ENCODE results near the gene ICAM4.
A peak's percentile ranks its signal among the peaks of the same experiment; 100 is the strongest.
"Not testable (repeated sequence)": the region's sequence is repeated elsewhere in the genome, so short reads cannot be mapped to it uniquely, and the experiment has no call there.

The ICAM4 gene

DNA sequence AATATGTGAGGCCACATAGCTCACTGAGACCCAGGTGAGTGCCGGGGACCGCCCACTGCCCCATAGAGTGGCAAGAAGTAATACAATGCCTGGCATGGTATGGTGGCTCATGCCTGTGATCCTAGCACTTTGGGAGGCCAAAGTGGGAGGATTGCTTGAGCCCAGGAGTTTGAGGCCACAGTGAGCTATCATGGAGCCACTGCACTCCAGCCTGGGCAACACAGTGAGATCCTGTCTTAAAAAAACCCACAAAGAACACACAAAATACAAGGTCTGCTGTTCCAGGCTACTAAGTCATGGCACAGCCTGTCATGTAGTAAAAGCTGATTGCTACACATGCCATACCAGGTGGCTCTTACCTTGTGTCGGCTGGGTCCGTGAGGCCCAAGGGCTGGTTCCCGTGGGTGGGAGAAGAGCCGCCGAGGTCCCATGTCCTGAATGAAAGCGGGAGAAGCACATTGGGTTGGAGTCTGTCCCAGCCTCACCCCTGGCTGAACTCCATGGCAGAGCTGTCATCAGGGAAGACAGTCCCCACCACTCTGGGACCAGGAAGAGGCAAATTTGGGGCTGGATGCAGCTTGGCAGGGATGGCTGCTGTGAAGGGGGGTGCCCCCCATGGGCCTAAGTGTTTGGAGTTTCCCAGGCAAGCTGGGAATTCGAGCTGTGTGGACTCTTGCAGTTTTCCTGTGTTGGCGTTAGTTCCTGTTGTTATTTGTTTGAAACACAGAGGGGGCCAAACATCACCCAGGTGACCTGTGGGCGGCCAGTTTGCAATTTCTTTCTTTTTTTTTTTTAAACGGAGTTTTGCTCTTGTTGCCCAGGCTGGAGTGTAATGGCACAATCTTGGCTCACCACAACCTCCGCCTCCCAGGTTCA lies 32.3 kb downstream of the ICAM4 start:
- DNase-seq (ENCODE audit: low read depth in 2 of 2), result no peak

- no peak for DNase-seq (ENCODE audit: low read depth in 2 of 2)
These were observed 34.1 kb downstream of the ICAM4 start for GRCh38 chr19:10320602-10321416.

DNA sequence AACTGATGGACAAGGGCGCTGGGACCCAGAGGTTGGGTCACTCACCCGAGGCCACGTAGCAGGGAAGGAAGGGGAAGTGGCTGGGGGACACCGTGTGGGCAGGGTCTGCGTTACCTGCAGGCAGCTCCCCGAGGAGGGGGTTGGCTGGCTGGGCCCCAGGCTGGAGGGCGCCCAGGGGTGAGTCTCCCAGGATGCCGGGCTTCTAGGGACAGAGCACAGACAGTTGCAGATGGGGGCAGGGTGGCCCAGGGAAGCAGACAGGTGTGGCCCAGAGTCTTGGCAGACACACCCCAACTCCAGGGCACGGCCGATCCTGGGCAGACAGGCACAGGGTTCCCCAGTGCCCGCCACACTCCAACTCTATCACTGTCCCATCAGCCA lies 34.7 kb downstream of the ICAM4 start:
- no peak for DNase-seq (ENCODE audit: low read depth in 2 of 2)

GRCh38 chr19:10321874-10322835 lies 35.4 kb downstream of the ICAM4 start:
- no peak for DNase-seq (ENCODE audit: low read depth in 2 of 2)

GRCh38 chr19:10325732-10326131 lies 39.0 kb downstream of the ICAM4 start:
- no peak for DNase-seq (ENCODE audit: low read depth in 2 of 2)

DNA sequence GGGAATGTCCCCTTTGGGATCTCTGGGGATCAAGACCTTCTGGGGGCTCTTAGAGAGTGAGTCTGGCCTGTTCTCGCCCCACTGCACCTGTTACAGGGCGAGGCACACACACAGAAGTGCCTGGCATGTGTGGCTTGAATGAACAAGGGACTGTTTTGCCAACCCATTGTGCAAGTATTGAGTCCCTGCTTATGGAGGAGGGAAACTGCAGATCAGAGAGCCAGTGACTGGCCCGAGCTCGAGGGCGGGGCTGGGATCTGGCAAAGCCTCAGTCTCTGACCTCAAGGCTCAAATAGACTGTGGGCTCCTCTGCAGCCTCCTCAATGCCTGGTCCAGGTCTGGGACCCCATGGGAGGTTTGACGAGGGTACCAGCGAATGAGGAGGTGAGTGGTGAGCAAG lies 41.0 kb downstream of the ICAM4 start:
- DNase-seq (ENCODE audit: low read depth in 2 of 2), result no peak

DNA sequence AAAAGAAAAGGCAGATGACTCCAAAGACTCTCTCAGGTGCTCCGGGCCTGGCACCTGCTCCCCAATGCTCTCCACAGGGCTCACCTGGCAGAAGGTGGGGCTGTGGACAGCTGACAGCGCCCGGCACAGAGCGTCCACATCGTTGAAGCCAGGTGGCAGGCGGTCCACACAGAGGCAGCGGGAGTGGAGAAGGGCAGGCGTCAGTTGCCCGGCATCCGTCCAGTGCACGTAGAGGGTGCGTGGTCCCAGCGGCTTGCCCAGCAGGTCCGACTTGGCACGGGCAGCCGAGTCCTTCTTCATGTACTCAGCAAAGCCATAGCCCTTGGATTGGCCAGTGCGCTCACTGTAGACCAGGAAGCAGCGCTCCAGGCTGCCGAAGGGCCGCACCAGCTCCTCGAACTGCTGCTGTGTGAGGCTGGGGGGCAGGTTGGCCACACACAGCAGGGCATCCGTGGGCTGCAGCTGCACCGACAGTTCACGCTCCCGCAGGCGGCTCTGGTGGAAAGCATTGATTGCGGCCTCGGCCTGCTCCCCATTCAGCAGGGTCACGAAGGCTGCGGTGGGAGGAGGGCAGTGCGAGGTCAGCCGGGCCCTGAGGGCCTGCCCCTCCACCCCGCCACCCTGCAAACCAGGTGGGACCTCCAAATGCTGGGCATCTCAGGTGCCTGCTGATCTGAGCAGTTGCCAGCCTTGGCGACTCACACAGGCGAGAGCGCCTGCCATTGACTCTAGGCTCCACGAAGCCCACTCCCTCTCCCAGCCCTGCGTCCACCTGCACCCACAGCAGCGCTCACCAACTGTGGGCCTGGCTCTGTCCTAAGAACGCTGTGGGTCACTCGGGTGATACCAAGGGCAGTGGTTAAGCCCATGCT lies 42.0 kb downstream of the ICAM4 start:
- DNase-seq (ENCODE audit: low read depth in 2 of 2), result no peak

DNA sequence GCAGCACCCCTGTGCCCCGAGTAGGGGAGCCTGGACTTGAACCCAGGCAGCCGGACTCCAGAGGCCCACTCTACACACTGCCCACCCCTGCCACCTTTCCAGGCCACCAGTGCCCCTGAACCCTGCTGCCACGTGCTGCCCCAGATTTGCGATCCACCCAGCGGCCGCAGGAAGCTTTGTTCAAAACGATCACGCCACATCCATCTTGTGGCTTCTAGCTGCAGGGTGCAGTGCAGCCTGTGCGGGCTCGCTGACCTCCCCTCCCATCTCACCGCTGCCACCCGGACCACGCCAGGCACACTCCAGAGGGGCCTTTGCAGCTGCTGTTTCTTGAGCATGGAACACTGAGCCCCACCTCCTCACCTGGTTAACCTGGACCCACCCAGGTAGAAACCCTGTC lies 42.8 kb downstream of the ICAM4 start:
- DNase-seq (ENCODE audit: low read depth in 2 of 2), result no peak

DNA sequence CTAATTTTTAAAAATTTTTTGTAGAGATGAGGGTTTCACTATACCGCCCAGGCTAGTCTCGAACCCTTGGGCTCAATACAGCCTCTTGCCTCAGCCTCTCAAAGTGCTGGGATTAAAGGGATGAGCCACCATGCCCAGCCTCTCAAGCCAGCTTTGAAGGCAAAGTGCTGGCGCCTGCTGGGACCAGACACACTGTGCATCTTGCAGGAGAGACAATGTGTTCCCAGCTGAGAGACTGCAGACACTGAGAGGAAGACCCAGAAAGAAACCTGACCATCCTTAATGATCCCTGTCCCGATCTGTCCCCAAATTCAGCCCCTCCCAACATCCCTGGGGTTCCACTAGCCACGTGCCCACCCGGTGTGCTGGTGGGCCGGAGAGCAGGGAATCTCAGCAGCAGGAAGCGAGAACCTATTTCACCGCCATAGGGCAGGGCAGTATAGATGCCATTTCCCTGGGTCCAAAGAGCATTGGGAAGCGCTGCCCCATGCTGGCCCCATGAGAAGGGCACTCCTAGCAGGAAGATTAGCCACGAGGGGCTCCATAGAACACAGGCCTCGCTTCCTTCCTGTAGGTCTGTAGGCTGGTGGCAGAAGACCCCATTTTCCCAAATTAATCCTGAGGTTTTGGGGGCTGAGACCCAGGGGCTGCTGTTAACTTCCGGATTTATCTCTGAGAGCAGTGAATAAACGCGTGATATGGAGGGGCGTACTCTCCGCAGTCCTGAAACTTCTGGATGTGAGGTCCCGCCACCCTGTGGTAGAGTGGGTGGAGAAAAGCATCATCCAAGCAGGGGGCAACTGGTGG lies 45.6 kb downstream of the ICAM4 start:
- no peak for DNase-seq (ENCODE audit: low read depth in 2 of 2)

DNA sequence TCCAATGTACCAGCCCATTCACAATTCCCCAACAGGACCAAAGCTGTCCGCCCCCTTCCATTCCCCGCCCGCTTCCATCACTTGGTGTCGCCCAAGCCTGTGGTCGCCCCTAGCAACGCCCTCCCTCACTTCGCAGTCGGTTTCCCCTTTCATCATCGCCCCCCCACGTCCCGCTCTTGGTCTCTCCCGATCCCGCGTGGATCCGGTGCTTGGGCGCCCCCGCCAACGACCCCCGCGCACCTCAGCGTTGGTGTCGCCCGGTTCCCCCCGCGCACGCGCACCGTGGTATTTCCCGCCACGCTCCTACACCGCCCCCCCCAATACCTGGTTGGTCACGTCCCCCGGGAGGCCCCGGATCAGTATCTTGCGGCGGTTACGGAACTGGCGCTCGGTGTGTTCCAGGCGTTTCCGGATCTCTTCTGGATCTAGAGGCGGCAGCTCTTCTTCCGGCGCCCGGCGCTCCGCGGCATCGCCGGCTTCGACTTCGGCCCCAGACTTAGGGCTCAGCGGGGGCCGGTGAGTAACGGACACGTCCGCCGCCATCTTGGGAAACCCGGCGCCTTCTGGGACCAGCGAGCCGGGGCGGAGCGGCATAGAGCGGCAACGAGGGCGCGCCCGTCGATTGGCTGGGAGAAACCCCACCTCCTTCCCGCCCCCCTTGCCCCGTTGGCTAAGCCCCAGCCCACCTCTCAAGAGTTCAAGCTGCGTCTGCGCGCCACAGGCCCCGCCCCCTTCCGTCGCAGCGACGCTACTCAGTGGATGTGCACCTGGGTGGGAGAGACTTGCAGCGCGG lies 46.4 kb downstream of the ICAM4 start, which contains the start of gene RAVER1:
TSS of gene RAVER1 (minus strand) at position 565 of the 793 bp plus-strand sequence. CDS start at position 543, 22 bp downstream.
- peak; percentile 98 for DNase-seq (ENCODE audit: low read depth in 2 of 2)

DNA sequence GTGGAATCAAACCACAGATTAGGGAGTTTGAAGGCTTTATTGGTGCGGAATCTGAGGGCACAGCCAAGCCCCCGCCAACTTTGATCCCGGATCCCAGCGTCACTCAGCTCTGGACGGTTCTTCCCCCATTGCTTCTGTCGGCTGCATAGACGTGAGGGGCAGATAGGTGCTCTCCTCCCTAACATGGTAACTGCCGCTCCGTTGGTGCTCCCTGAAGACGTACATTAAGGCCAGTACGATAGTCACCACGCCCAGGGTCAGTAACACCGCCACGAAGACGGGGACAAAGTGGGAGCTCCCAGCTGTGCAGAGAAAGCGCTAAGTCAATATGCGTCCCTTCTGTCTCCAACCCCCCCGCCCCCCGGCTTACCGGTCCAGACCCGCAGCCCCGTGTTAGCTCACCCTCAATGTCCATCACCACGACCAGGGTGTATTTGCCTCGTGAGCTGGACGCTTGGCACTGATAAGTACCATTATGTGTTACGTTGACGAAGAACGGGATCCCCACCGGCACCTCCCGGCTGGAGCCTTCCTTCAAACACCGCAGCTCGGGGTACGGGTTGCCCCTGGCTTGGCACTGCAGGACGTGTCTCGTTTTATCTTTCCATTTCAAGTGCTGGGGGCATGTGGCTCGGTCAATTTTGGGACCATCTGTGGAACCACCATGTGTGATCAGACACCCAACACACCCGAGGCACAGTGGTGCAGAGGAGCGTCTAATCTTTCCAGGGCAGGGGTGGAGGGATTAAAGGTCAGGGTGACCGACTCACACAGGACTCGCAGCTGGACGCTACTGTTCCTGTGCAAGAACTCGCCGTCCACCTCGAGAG lies 47.2 kb downstream of the ICAM4 start:
- DNase-seq (ENCODE audit: low read depth in 2 of 2), result no peak

DNA sequence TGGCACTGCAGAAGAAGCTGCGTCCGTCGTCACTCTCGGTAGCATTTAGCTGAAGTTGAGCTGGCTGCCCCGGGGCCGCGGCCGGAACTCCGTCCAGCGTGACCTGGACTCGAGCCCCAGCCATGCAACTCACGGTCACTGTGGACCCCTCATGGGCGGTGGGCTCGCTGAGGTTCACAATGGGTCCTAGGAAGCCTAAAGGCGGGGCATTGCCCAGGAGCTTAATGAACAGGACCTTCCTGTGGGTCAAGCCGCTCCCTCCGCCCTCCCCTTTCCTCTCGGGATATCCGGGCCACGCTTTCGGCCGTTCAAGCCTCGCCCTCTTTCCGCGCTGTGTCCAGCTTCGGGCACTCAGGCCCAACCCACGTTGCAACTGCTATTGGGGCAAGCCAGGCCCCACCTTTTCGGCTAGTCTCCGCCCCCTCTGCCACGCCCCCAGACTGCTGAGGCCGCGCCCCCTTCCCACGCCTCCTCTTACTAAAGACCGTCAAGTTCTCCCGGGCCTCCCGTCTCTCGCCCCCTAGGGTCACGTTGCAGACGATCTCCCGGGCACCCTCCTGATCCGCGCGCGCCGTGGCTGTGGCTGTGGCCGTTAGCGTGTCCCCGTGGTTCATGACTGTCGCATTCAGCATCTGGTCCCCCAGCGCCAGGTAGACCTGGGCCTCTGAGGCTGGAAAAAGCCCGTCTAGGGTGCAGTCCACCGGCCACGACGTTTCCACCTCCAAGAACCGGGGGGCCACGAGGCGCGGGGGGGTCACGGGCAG lies 48.0 kb downstream of the ICAM4 start:
- peak; percentile 31 to 56 for DNase-seq (ENCODE audit: low read depth in 2 of 2)

DNA sequence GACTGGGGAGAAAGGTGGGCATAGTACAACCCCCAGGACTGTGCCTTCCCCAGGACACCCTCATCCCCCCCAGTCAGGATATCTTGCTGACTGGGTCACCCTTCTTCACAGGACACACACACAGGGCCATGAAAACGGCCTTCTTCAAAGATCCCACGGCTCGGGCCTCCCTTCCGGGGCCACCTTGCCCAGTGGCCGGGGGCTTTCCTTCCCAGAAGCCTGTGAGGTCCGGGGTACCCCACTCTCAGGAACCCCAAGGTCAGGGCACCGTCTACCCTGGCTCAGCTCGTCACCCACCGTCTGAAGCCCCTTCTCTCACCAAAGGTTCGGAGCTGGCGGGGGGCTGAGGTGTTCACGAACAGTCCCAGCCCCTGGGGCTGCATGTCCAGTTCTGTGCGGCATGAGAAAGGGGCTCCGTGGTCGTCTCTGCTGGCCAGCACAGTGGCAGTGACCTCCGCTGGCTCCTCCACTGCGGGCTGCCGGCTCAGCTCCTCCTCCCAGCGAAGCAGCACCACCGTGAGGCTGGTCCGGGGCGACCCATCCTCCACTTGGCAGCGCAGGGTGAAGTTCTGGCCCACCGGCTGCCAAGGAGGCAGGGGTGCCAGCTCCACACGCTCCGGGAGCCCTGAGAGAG lies 48.7 kb downstream of the ICAM4 start:
- DNase-seq (ENCODE audit: low read depth in 2 of 2), result no peak

GRCh38 chr19:10336725-10337124 lies 50.0 kb downstream of the ICAM4 start:
- DNase-seq (ENCODE audit: low read depth in 2 of 2), result not testable (repeated sequence)

Measured in stimulated activated CD4-positive, alpha-beta T cell treated with anti-CD3 and anti-CD28 coated beads, Interleukin-15, amount 100 ng/mL, for 48 hours (primary cell).